Thyroid gland (tissue), 4 donors: ENCODE data around the gene MAPT. TPM values are rescaled to one million over a fixed set of nuclear protein-coding genes. Genes with fewer than 3 reads are reported as not detected.

Source experiments
- DNase-seq, 2 donors: peaks; one replicate each; pipeline ENCODE4 v3.0.0-alpha.2; 2019
- H3K27ac ChIP-seq, 3 donors: fragments of 200-600 bp; sonication (generic); 1 replicate in 2 of 3; 2 replicates in 1 of 3; pipeline ENCODE4 v1.5.1; 2016 to 2019; ENCODE audit warnings: mild to moderate bottlenecking in 1 of 3, moderate library complexity in 1 of 3
- H3K27me3 ChIP-seq: fragments of 200-600 bp; sonication (generic); one replicate; pipeline ENCODE4 v1.5.1; 2019
- H3K36me3 ChIP-seq, 2 donors: fragments of 200-600 bp; sonication (generic); one replicate each; pipeline ENCODE4 v1.5.1; 2016 to 2019
- H3K4me1 ChIP-seq, 2 donors: fragments of 200-600 bp; sonication (generic); one replicate each; pipeline ENCODE4 v1.5.1; 2017 to 2019
- H3K4me3 ChIP-seq, 3 donors: fragments of 200-600 bp; sonication (generic); replicated peaks in 1 of 3; 1 replicate in 2 of 3; 2 replicates in 1 of 3; pipeline ENCODE4 v1.5.1; 2016; ENCODE audit warnings: mild to moderate bottlenecking in 1 of 3
- H3K9me3 ChIP-seq: fragments of 200-600 bp; sonication (generic); one replicate; pipeline ENCODE4 v1.5.1; 2017
- CTCF ChIP-seq, 6 experiments: fragments of 200-600 bp in 3 of 6; fragments of 450-650 bp in 3 of 6; sonication (generic) in 3 of 6; IDR thresholded peaks; one replicate each; pipeline ENCODE4 v1.5.1; 2016 to 2019; ENCODE audit warnings: antibody characterized with exemption in 6 of 6, mild to moderate bottlenecking in 2 of 6, inconsistent platforms in 1 of 6, moderate library complexity in 1 of 6
- POLR2A ChIP-seq, 2 donors: fragments of 450-650 bp; IDR thresholded peaks; one replicate each; pipeline ENCODE4 v1.6.1; 2017; ENCODE audit warnings: antibody characterized with exemption in 2 of 2, mild to moderate bottlenecking in 2 of 2, moderate library complexity in 1 of 2
- WGBS, 2 donors: methylation state at CpG; one replicate each; pipeline ENCODE4 v1.1.5; 2017; 5-methylcytosine and 5-hydroxymethylcytosine counted together
- intact Hi-C: fragments of 100-400 bp; cut with DNase I; formaldehyde crosslinking; loops from one replicate; pipeline ENCODE4 v1.15.1; 2023
- total RNA-seq, 4 donors: library from RNA; depleted of rRNA; stranded (reverse); fragments of >200 nt; gene quantifications; one replicate each; pipeline ENCODE4 v1.2.3, GENCODE V29; 2016

Gene MAPT
- total RNA-seq, 4 donors from 2014 or later = 0.54 to 1.8 (median 0.92) TPM

GRCh38 chr17:45914047-45914717, 19.8 kb downstream of the MAPT start:
- TF ChIP-seq CTCF (IDR thresholded peaks at IDR 0.05) (no peak), POLR2A (IDR thresholded peaks at IDR 0.05) (no peak)
- Histone ChIP-seq H3K4me1 (no peaks in the 10 kb centered on the region), H3K36me3 (no peaks in the 10 kb centered on the region), H3K27me3 (no peaks in the 10 kb centered on the region), H3K27ac (no peak overlapping the region), H3K4me3 (no peak overlapping the region), H3K9me3 (no peaks in the 10 kb centered on the region)
- WGBS, 2 donors = 70 to 75% methylated on average over 10 of the region's 10 CpGs
- DNase-seq = no peak
- intact Hi-C loops = no loop called here

GRCh38 chr17:45915263-45915662, 20.9 kb downstream of the MAPT start:
- Histone ChIP-seq H3K9me3 (no peaks in the 10 kb centered on the region), H3K4me3 (no peak overlapping the region), H3K36me3 (no peaks in the 10 kb centered on the region), H3K27me3 (no peaks in the 10 kb centered on the region), H3K4me1 (no peaks in the 10 kb centered on the region), H3K27ac (no peak overlapping the region)
- intact Hi-C loops = no loop called here
- WGBS, 2 donors = 88 to 91% methylated on average over 4 of the region's 4 CpGs
- no peak for DNase-seq
- TF ChIP-seq POLR2A (IDR thresholded peaks at IDR 0.05) (no peak), CTCF (IDR thresholded peaks at IDR 0.05) (no peak)

GRCh38 chr17:45917081-45917480, 22.7 kb downstream of the MAPT start:
- no peak for DNase-seq
- H3K36me3 ChIP-seq = no peaks in the 10 kb centered on the region
- H3K27me3 ChIP-seq = no peaks in the 10 kb centered on the region
- no peaks in the 10 kb centered on the region for H3K4me1 ChIP-seq
- H3K9me3 ChIP-seq = no peaks in the 10 kb centered on the region
- no peak overlapping the region for H3K4me3 ChIP-seq
- TF ChIP-seq POLR2A (IDR thresholded peaks at IDR 0.05) (no peak), CTCF (IDR thresholded peaks at IDR 0.05) (no peak)
- intact Hi-C loops = no loop called here
- H3K27ac ChIP-seq = no peak overlapping the region
- 56 to 58% methylated on average over 7 of the region's 7 CpGs for WGBS, 2 donors

- H3K27ac ChIP-seq = no peak overlapping the region
- intact Hi-C loops = no loop called here
- no peak for DNase-seq
- H3K9me3 ChIP-seq = no peaks in the 10 kb centered on the region
- WGBS, 2 donors = 100% methylated on average over 2 of the region's 2 CpGs
- no peaks in the 10 kb centered on the region for H3K4me1 ChIP-seq
- no peak overlapping the region for H3K4me3 ChIP-seq
- no peaks in the 10 kb centered on the region for H3K27me3 ChIP-seq
- no peak for TF ChIP-seq POLR2A (IDR thresholded peaks at IDR 0.05)
- no peak for TF ChIP-seq CTCF (IDR thresholded peaks at IDR 0.05)
- H3K36me3 ChIP-seq = no peaks in the 10 kb centered on the region
These were observed 23.9 kb downstream of the MAPT start for GRCh38 chr17:45918241-45918745.

GRCh38 chr17:45919136-45919535, 24.8 kb downstream of the MAPT start:
- Histone ChIP-seq H3K36me3 (no peaks in the 10 kb centered on the region), H3K27ac (no peak overlapping the region), H3K4me1 (no peaks in the 10 kb centered on the region), H3K27me3 (no peaks in the 10 kb centered on the region), H3K9me3 (no peaks in the 10 kb centered on the region), H3K4me3 (no peak overlapping the region)
- WGBS, 2 donors = 77 to 81% methylated on average over 15 of the region's 15 CpGs
- intact Hi-C loops = no loop called here
- DNase-seq = no peak
- TF ChIP-seq POLR2A (IDR thresholded peaks at IDR 0.05) (no peak), CTCF (IDR thresholded peaks at IDR 0.05) (no peak)
